Naive thymus-derived CD4-positive, alpha-beta T cell (primary cell): Measurements from ENCODE around the gene TMPO. TPM values are rescaled to one million over a fixed set of nuclear protein-coding genes. Genes with fewer than 3 reads are reported as not detected.
"Not testable (repeated sequence)": the region's sequence is repeated elsewhere in the genome, so short reads cannot be mapped to it uniquely, and the experiment has no call there.

Experiments used
- ATAC-seq: fragments of 150-1000 bp; cut with Tn5 transposase; 2 replicates; pipeline ENCODE4 v1.10.0; 2021; ENCODE audit warnings: mild to moderate bottlenecking, moderate library complexity
- CTCF ChIA-PET: fragments of 350-600 bp; sonication (Branson Sonifier 250); formaldehyde crosslinking; loops from one replicate; lab custom pipeline; 2021; ENCODE audit warnings: antibody characterized with exemption; lab: Charles Lee
- POLR2A ChIA-PET: fragments of 350-600 bp; sonication (Branson Sonifier 250); formaldehyde crosslinking; loops from one replicate; lab custom pipeline; 2021; ENCODE audit warnings: antibody characterized with exemption, inconsistent platforms; lab: Charles Lee
- DNase-seq, 9 donors: peaks; one replicate each; pipeline versions ENCODE4 v3.0.0 to v3.0.0-alpha.2; 2020 to 2022; ENCODE audit warnings: mixed read lengths in 1 of 9
- H3K27ac ChIP-seq: one replicate; pipeline ENCODE4 v1.7.0; 2013; ENCODE audit warnings: mild to moderate bottlenecking, low read depth, low read length, moderate library complexity
- H3K27me3 ChIP-seq, 2 donors: one replicate each; pipeline ENCODE4 v1.7.0; 2013; ENCODE audit warnings: low read length in 2 of 2, mild to moderate bottlenecking in 2 of 2, moderate library complexity in 2 of 2; ENCODE audit not compliant: control insufficient read depth in 2 of 2, insufficient read depth in 2 of 2
- H3K36me3 ChIP-seq, 3 experiments: 1 replicate in 2 of 3; 2 replicates in 1 of 3; pipeline ENCODE4 v1.7.0; 2013; ENCODE audit warnings: low read length in 3 of 3, mild to moderate bottlenecking in 3 of 3, moderate library complexity in 1 of 3; ENCODE audit not compliant: insufficient read depth in 3 of 3, control insufficient read depth in 2 of 3
- H3K4me1 ChIP-seq, 2 donors: one replicate each; pipeline ENCODE4 v1.7.0; 2013; ENCODE audit warnings: low read length in 2 of 2, mild to moderate bottlenecking in 2 of 2, moderate library complexity in 1 of 2; ENCODE audit not compliant: control insufficient read depth in 2 of 2, insufficient read depth in 2 of 2
- H3K4me3 ChIP-seq: 2 replicates; pipeline ENCODE4 v1.7.0; 2013; ENCODE audit warnings: mild to moderate bottlenecking, low read length
- H3K9me3 ChIP-seq, 3 experiments: 1 replicate in 2 of 3; 2 replicates in 1 of 3; pipeline ENCODE4 v1.7.0; 2013; ENCODE audit warnings: low read length in 3 of 3; ENCODE audit not compliant: control insufficient read depth in 2 of 3
- H3K27ac Mint-ChIP-seq, 9 donors: one replicate each; pipeline ENCODE4 v1.8.0; 2020 to 2022; ENCODE audit warnings: mixed read lengths in 9 of 9, mild to moderate bottlenecking in 8 of 9, moderate library complexity in 5 of 9, inconsistent platforms in 2 of 9
- H3K27me3 Mint-ChIP-seq, 5 donors: one replicate each; pipeline ENCODE4 v1.8.0; 2021 to 2022; ENCODE audit warnings: mixed read lengths in 5 of 5, mild to moderate bottlenecking in 1 of 5
- H3K36me3 Mint-ChIP-seq, 5 donors: one replicate each; pipeline ENCODE4 v1.8.0; 2020 to 2022; ENCODE audit warnings: mixed read lengths in 5 of 5, mild to moderate bottlenecking in 3 of 5, inconsistent platforms in 1 of 5
- H3K4me1 Mint-ChIP-seq, 7 donors: one replicate each; pipeline ENCODE4 v1.8.0; 2020 to 2022; ENCODE audit warnings: mixed read lengths in 7 of 7, mild to moderate bottlenecking in 3 of 7, inconsistent platforms in 1 of 7
- H3K4me3 Mint-ChIP-seq, 10 donors: one replicate each; pipeline ENCODE4 v1.8.0; 2020 to 2022; ENCODE audit warnings: mild to moderate bottlenecking in 10 of 10, mixed read lengths in 10 of 10, moderate library complexity in 6 of 10, inconsistent platforms in 2 of 10
- H3K9me3 Mint-ChIP-seq, 11 donors: one replicate each; pipeline ENCODE4 v1.8.0; 2020 to 2022; ENCODE audit warnings: mixed read lengths in 11 of 11, mild to moderate bottlenecking in 4 of 11, inconsistent platforms in 1 of 11, moderate library complexity in 1 of 11
- intact Hi-C, 2 donors: fragments of 100-400 bp; cut with micrococcal nuclease; formaldehyde crosslinking; loops; one replicate each; pipeline ENCODE4 v1.15.1; 2023
- polyA plus RNA-seq, 2 donors: library from polyadenylated mRNA; unstranded; fragments of 300-500 nt; fragmentation: Illumina TruSeq; gene quantifications; one replicate each; pipeline ENCODE4 v1.2.3, GENCODE V29; 2021
- total RNA-seq, 6 experiments: library from RNA in 5 of 6; stranded (reverse) in 5 of 6; gene quantifications; 1 replicate in 5 of 6; 2 replicates in 1 of 6; pipeline ENCODE4 v1.2.3 and lab custom pipeline; 2021 to 2026

The TMPO gene
- total and polyA plus RNA-seq, 7 experiments from 2014 or later = 62.8 to 267 (median 92.7) TPM

DNA sequence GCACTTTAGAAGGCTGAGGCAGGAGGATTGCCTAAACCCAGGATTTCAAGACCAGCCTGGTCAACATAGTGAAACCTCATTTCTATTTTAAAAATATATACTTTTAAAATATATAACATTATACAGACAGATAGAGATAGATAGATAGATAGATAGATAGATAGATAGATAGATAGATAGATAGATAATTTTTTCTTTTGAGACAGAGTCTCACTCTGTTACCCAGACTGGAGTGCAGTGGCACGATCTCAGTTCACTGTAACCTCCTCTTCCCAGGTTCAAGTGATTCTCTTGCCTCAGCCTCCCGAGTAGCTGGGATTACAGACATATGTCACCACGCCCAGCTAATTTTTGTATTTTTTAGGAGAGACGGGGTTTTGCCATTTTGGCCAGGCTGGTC lies 42.7 kb downstream of the TMPO start:
- H3K36me3 ChIP-seq, CTCF ChIA-PET, H3K4me3 ChIP-seq, H3K4me1 ChIP-seq, H3K27ac ChIP-seq, intact Hi-C loops, H3K36me3 Mint-ChIP-seq, H3K4me3 Mint-ChIP-seq, H3K27ac Mint-ChIP-seq, H3K9me3 Mint-ChIP-seq, H3K9me3 ChIP-seq, H3K4me1 Mint-ChIP-seq, ATAC-seq, H3K27me3 Mint-ChIP-seq, DNase-seq, H3K27me3 ChIP-seq, POLR2A ChIA-PET: not testable (repeated sequence)

DNA sequence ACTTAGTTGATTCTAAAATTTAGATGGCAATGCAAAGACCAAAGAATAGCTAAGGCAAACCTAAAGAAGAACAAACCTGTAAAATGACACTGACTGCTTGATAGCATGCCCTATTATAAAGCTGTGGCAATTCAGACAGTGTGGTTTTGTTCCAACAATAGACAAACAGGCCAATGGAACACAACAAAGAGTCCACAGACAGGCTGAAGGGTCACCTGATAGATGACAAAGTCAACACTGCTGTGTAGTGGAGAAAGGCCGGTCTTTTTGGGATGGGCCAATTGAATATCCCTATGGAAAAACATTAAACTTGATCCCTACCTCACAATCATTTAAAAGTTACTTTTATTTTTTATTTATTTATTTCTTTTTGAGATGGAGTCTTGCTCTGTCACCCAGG lies 44.3 kb downstream of the TMPO start:
- ChIA-PET POLR2A (no interaction called here), CTCF (no interaction called here)
- no peak overlapping the region for H3K4me3 Mint-ChIP-seq
- no peaks in the 10 kb centered on the region for H3K27me3 Mint-ChIP-seq
- Histone ChIP-seq H3K27ac (no peak overlapping the region), H3K4me3 (no peak overlapping the region), H3K36me3 (no peaks in the 10 kb centered on the region), H3K4me1 (no peaks in the 10 kb centered on the region), H3K9me3 (no peaks in the 10 kb centered on the region), H3K27me3 (no peaks in the 10 kb centered on the region)
- H3K4me1 Mint-ChIP-seq = no peaks in the 10 kb centered on the region
- ATAC-seq (no peak), DNase-seq (no peak)
- no peak overlapping the region for H3K27ac Mint-ChIP-seq
- intact Hi-C loops = no loop called here
- H3K9me3 Mint-ChIP-seq = no peaks in the 10 kb centered on the region
- H3K36me3 Mint-ChIP-seq = peaks cover 0 to 4% (median 0%) of the 10 kb centered on the region in 5 donors

GRCh38 chr12:98561846-98562245 lies 46.5 kb downstream of the TMPO start:
- H3K27ac Mint-ChIP-seq = no peak overlapping the region
- Histone ChIP-seq H3K4me3 (no peak overlapping the region), H3K36me3 (no peaks in the 10 kb centered on the region), H3K4me1 (no peaks in the 10 kb centered on the region), H3K27ac (no peak overlapping the region), H3K9me3 (no peaks in the 10 kb centered on the region), H3K27me3 (no peaks in the 10 kb centered on the region)
- DNase-seq = no peak
- ATAC-seq = no peak
- ChIA-PET POLR2A (no interaction called here), CTCF (no interaction called here)
- peaks cover 0 to 4% (median 0%) of the 10 kb centered on the region in 5 donors for H3K36me3 Mint-ChIP-seq
- H3K4me1 Mint-ChIP-seq = peaks cover 0 to 5% (median 3%) of the 10 kb centered on the region in 7 donors
- no peaks in the 10 kb centered on the region for H3K27me3 Mint-ChIP-seq
- intact Hi-C loops = no loop called here
- no peak overlapping the region for H3K4me3 Mint-ChIP-seq
- no peaks in the 10 kb centered on the region for H3K9me3 Mint-ChIP-seq

DNA sequence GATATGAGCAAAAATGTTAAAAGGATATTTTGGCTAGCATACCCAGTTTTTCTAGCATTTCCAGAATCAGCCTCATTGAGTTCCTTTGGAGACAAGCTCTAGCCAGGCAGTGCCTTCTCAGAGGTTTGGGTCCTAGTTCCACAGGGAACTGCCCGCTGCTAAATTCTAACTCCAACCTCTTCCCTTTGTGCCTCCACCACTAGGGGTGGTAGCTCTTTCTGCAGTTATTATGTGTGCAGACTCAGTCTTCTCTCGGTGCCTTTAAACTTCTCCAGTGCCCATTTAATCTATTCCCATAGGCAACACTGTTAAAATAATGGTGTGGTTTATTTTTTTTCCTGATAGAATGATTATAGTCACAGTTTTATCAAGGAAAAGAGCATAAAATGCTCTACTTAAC lies 56.6 kb downstream of the TMPO start:
- POLR2A ChIA-PET = no interaction called here
- H3K27ac Mint-ChIP-seq = no peak overlapping the region
- H3K4me3 ChIP-seq = no peak overlapping the region
- no peak overlapping the region for H3K4me3 Mint-ChIP-seq
- H3K4me1 ChIP-seq = no peaks in the 10 kb centered on the region
- H3K4me1 Mint-ChIP-seq = peaks cover 0 to 1% (median under 1%) of the 10 kb centered on the region in 7 donors
- H3K9me3 Mint-ChIP-seq = no peaks in the 10 kb centered on the region
- no peaks in the 10 kb centered on the region for H3K36me3 Mint-ChIP-seq
- ATAC-seq (no peak), DNase-seq (no peak)
- H3K27ac ChIP-seq = no peak overlapping the region
- CTCF ChIA-PET = interaction anchor here (0.7 kb wide), 1 partner anchor 85 kb away, joined by 3 read pairs; no protein-coding TSS in a partner anchor
- H3K27me3 Mint-ChIP-seq = peaks cover 0 to 3% (median 0%) of the 10 kb centered on the region in 5 donors
- H3K9me3 ChIP-seq = no peaks in the 10 kb centered on the region
- no peaks in the 10 kb centered on the region for H3K27me3 ChIP-seq
- no peaks in the 10 kb centered on the region for H3K36me3 ChIP-seq
- intact Hi-C loops = no loop called here

GRCh38 chr12:98574110-98574509 lies 58.7 kb downstream of the TMPO start:
- Mint-ChIP-seq H3K4me1 (no peaks in the 10 kb centered on the region), H3K27ac (no peak overlapping the region), H3K4me3 (no peak overlapping the region), H3K9me3 (no peaks in the 10 kb centered on the region), H3K36me3 (no peaks in the 10 kb centered on the region), H3K27me3 (peaks cover 0 to 3% (median 0%) of the 10 kb centered on the region in 5 donors)
- Histone ChIP-seq H3K27me3 (no peaks in the 10 kb centered on the region), H3K4me1 (no peaks in the 10 kb centered on the region), H3K36me3 (no peaks in the 10 kb centered on the region), H3K4me3 (no peak overlapping the region), H3K9me3 (no peaks in the 10 kb centered on the region), H3K27ac (no peak overlapping the region)
- DNase-seq = no peak
- intact Hi-C loops = no loop called here
- no peak for ATAC-seq
- POLR2A ChIA-PET = interaction anchor here (1.8 kb wide), 1 partner anchor 20 kb away, joined by 4 read pairs; no protein-coding TSS in a partner anchor
- CTCF ChIA-PET = no interaction called here

- ChIA-PET POLR2A (no interaction called here), CTCF (interaction anchor here (0.5 to 0.9 kb wide), 4 partner anchors 8 to 28 kb away, joined by 3 to 9 read pairs (median 4); no protein-coding TSS in a partner anchor)
- H3K4me1 ChIP-seq = no peaks in the 10 kb centered on the region
- no peak overlapping the region for H3K4me3 ChIP-seq
- Mint-ChIP-seq H3K27me3 (peaks cover 0 to 3% (median 0%) of the 10 kb centered on the region in 5 donors), H3K4me3 (no peak overlapping the region), H3K27ac (no peak overlapping the region), H3K9me3 (no peaks in the 10 kb centered on the region), H3K36me3 (no peaks in the 10 kb centered on the region), H3K4me1 (no peaks in the 10 kb centered on the region)
- H3K27me3 ChIP-seq = no peaks in the 10 kb centered on the region
- no peak for ATAC-seq
- intact Hi-C loops = no loop called here
- H3K9me3 ChIP-seq = no peaks in the 10 kb centered on the region
- DNase-seq = no peak
- no peak overlapping the region for H3K27ac ChIP-seq
- H3K36me3 ChIP-seq = no peaks in the 10 kb centered on the region
Measured at GRCh38 chr12:98575013-98575412, 59.6 kb downstream of the TMPO start.

DNA sequence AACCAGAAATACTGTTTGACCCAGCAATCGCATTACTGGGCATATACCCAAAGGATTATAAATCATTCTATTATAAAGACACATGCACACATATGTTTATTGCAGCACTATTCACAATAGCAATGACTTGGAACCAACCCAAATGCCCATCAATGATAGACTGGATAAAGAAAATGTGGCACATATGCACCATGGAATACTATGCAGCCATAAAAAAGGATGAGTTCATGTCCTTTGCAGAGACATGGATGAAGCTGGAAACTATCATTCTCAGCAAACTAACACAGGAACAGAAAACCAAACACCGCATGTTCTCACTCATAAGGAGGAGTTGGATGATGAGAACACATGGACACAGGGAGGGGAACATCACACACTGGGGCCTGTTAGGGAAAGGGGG lies 61.4 kb downstream of the TMPO start:
- H3K4me1 ChIP-seq, intact Hi-C loops, H3K9me3 Mint-ChIP-seq, POLR2A ChIA-PET, ATAC-seq, H3K9me3 ChIP-seq, H3K36me3 ChIP-seq, H3K27me3 Mint-ChIP-seq, H3K4me3 ChIP-seq, H3K27ac ChIP-seq, H3K4me1 Mint-ChIP-seq, H3K27me3 ChIP-seq, H3K4me3 Mint-ChIP-seq, DNase-seq, H3K36me3 Mint-ChIP-seq, H3K27ac Mint-ChIP-seq: not testable (repeated sequence)
- CTCF ChIA-PET = interaction anchor here (1.0 kb wide), 1 partner anchor 10 kb away, joined by 4 read pairs; no protein-coding TSS in a partner anchor
